Measurements from ENCODE around the gene AP4E1.
"Not testable (repeated sequence)": the region's sequence is repeated elsewhere in the genome, so short reads cannot be mapped to it uniquely, and the experiment has no call there.

AP4E1 gene

GRCh38 chr15:51024735-51025453 lies 116.4 kb downstream of the AP4E1 start:
- DNase-seq (ENCODE audit: low read depth), result no peak

- no peak for DNase-seq (ENCODE audit: low read depth)
These were observed 117.0 kb downstream of the AP4E1 start for GRCh38 chr15:51025454-51025846.

GRCh38 chr15:51030649-51031316 lies 122.3 kb downstream of the AP4E1 start:
- DNase-seq (ENCODE audit: low read depth), result no peak

GRCh38 chr15:51037474-51037873 lies 129.0 kb downstream of the AP4E1 start:
- not testable (repeated sequence) for DNase-seq (ENCODE audit: low read depth)

- no peak for DNase-seq (ENCODE audit: low read depth)
These were observed 129.9 kb downstream of the AP4E1 start for GRCh38 chr15:51038162-51038973.

- no peak for DNase-seq (ENCODE audit: low read depth)
These were observed 130.5 kb downstream of the AP4E1 start for GRCh38 chr15:51038974-51039319.

- no peak for DNase-seq (ENCODE audit: low read depth)
These were observed 135.7 kb downstream of the AP4E1 start for GRCh38 chr15:51044037-51044727.

GRCh38 chr15:51046016-51046415 lies 137.5 kb downstream of the AP4E1 start:
- DNase-seq (ENCODE audit: low read depth), result no peak

- DNase-seq (ENCODE audit: low read depth), result no peak
These were observed 138.4 kb downstream of the AP4E1 start for GRCh38 chr15:51046799-51047449.

- no peak for DNase-seq (ENCODE audit: low read depth)
These were observed 139.8 kb downstream of the AP4E1 start for GRCh38 chr15:51048308-51048707.

- no peak for DNase-seq (ENCODE audit: low read depth)
These were observed 140.6 kb downstream of the AP4E1 start for GRCh38 chr15:51049081-51049480.

- no peak for DNase-seq (ENCODE audit: low read depth)
These were observed 143.3 kb downstream of the AP4E1 start for GRCh38 chr15:51051776-51052175.

GRCh38 chr15:51053571-51053970 lies 145.1 kb downstream of the AP4E1 start:
- no peak for DNase-seq (ENCODE audit: low read depth)

- no peak for DNase-seq (ENCODE audit: low read depth)
These were observed 146.1 kb downstream of the AP4E1 start for GRCh38 chr15:51054535-51054934.
